Transverse colon (tissue), 3 donors: ENCODE measurements around the gene ZNF148.

Experiments
- POLR2A ChIP-seq: fragments of 450-650 bp; IDR thresholded peaks from one replicate; pipeline ENCODE4 v1.6.1; 2016; ENCODE audit warnings: antibody characterized with exemption, mild to moderate bottlenecking, moderate library complexity
- TF ChIP-seq, protein P1 (sequence below), 5 experiments: fragments of 200-600 bp in 3 of 5; fragments of 450-650 bp in 2 of 5; sonication (generic) in 3 of 5; IDR thresholded peaks; 1 replicate in 2 of 5; 2 replicates in 3 of 5; pipeline ENCODE4 v1.5.1; 2016 to 2017; ENCODE audit warnings: antibody characterized with exemption in 5 of 5, inconsistent platforms in 3 of 5, mild to moderate bottlenecking in 2 of 5, moderate library complexity in 1 of 5

- no peak for TF ChIP-seq POLR2A
- TF ChIP-seq, protein P1, sequence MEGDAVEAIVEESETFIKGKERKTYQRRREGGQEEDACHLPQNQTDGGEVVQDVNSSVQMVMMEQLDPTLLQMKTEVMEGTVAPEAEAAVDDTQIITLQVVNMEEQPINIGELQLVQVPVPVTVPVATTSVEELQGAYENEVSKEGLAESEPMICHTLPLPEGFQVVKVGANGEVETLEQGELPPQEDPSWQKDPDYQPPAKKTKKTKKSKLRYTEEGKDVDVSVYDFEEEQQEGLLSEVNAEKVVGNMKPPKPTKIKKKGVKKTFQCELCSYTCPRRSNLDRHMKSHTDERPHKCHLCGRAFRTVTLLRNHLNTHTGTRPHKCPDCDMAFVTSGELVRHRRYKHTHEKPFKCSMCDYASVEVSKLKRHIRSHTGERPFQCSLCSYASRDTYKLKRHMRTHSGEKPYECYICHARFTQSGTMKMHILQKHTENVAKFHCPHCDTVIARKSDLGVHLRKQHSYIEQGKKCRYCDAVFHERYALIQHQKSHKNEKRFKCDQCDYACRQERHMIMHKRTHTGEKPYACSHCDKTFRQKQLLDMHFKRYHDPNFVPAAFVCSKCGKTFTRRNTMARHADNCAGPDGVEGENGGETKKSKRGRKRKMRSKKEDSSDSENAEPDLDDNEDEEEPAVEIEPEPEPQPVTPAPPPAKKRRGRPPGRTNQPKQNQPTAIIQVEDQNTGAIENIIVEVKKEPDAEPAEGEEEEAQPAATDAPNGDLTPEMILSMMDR (IDR thresholded peaks at IDR 0.05): no peak
Measured at GRCh38 chr3:125278155-125278554, 97.0 kb downstream of the ZNF148 start.
